H9 (cell line): ENCODE results near the gene CTXN3. TPM values are rescaled to one million over a fixed set of nuclear protein-coding genes. Genes with fewer than 3 reads are reported as not detected.

Experiments used
- DNase-seq: peaks from one replicate; pipeline ENCODE4 v3.0.0-alpha.2; 2017
- H2AFZ ChIP-seq: one replicate; pipeline ENCODE4 v1.6.1; 2013; ENCODE audit warnings: mild to moderate bottlenecking, low read length, control low read depth, moderate library complexity
- H2AK5ac ChIP-seq: 2 replicates; pipeline ENCODE4 v1.6.1; 2013; ENCODE audit warnings: low read length, control low read depth, mixed read lengths; ENCODE audit not compliant: insufficient read length
- H2BK120ac ChIP-seq: one replicate; pipeline ENCODE4 v1.6.1; 2013; ENCODE audit warnings: low read depth, mild to moderate bottlenecking, low read length, control low read depth, inconsistent platforms; ENCODE audit not compliant: poor library complexity, severe bottlenecking
- H2BK12ac ChIP-seq: 2 replicates; pipeline ENCODE4 v1.6.1; 2013; ENCODE audit warnings: low read length, control low read depth, mixed read lengths, low read depth; ENCODE audit not compliant: insufficient read length
- H2BK15ac ChIP-seq: 2 replicates; pipeline ENCODE4 v1.6.1; 2013; ENCODE audit warnings: low read depth, low read length, control low read depth
- H2BK20ac ChIP-seq: one replicate; pipeline ENCODE4 v1.6.1; 2013; ENCODE audit warnings: low read depth, mild to moderate bottlenecking, low read length, control low read depth, inconsistent platforms; ENCODE audit not compliant: poor library complexity, severe bottlenecking
- H2BK5ac ChIP-seq: 2 replicates; pipeline ENCODE4 v1.6.1; 2013; ENCODE audit warnings: low read length, control low read depth, mixed read lengths; ENCODE audit not compliant: insufficient read length
- H3K14ac ChIP-seq: 2 replicates; pipeline ENCODE4 v1.6.1; 2013; ENCODE audit warnings: low read length, control low read depth; ENCODE audit not compliant: insufficient read depth
- H3K18ac ChIP-seq: 2 replicates; pipeline ENCODE4 v1.6.1; 2013; ENCODE audit warnings: low read depth, mild to moderate bottlenecking, mixed read lengths, low read length, control low read depth; ENCODE audit not compliant: insufficient read length
- H3K23ac ChIP-seq: 2 replicates; pipeline ENCODE4 v1.6.1; 2013; ENCODE audit warnings: low read length, control low read depth, mixed read lengths, low read depth; ENCODE audit not compliant: insufficient read length
- H3K23me2 ChIP-seq: 2 replicates; pipeline ENCODE4 v1.6.1; 2013; ENCODE audit warnings: low read depth, mild to moderate bottlenecking, mixed read lengths, low read length, control low read depth; ENCODE audit not compliant: insufficient read length, poor library complexity, severe bottlenecking
- H3K27ac ChIP-seq: 2 replicates; pipeline ENCODE4 v1.5.1; 2013; ENCODE audit warnings: low read length, control low read depth, mixed read lengths, low read depth; ENCODE audit not compliant: insufficient read length
- H3K27me3 ChIP-seq: 2 replicates; pipeline ENCODE4 v1.6.1; 2013; ENCODE audit warnings: low read length, control low read depth, inconsistent platforms; ENCODE audit not compliant: insufficient read depth
- H3K4ac ChIP-seq: 2 replicates; pipeline ENCODE4 v1.6.1; 2013; ENCODE audit warnings: low read depth, mild to moderate bottlenecking, control low read depth, inconsistent platforms, low read length, moderate library complexity
- H3K4me1 ChIP-seq: 2 replicates; pipeline ENCODE4 v1.6.1; 2013; ENCODE audit warnings: low read length, control low read depth, inconsistent platforms; ENCODE audit not compliant: insufficient read depth
- H3K4me2 ChIP-seq: 2 replicates; pipeline ENCODE4 v1.6.1; 2013; ENCODE audit warnings: low read length, control low read depth, mixed read lengths; ENCODE audit not compliant: insufficient read length, insufficient read depth
- H3K56ac ChIP-seq: 2 replicates; pipeline ENCODE4 v1.6.1; 2013; ENCODE audit warnings: low read depth, mild to moderate bottlenecking, mixed read lengths, low read length, control low read depth; ENCODE audit not compliant: insufficient read length
- H3K79me1 ChIP-seq: 2 replicates; pipeline ENCODE4 v1.6.1; 2013; ENCODE audit warnings: low read depth, mild to moderate bottlenecking, moderate library complexity, low read length, control low read depth, inconsistent platforms; ENCODE audit not compliant: insufficient read depth, poor library complexity, severe bottlenecking
- H3K79me2 ChIP-seq: 2 replicates; pipeline ENCODE4 v1.6.1; 2013; ENCODE audit warnings: low read length, control low read depth, inconsistent platforms; ENCODE audit not compliant: insufficient read depth
- H3K9ac ChIP-seq: 2 replicates; pipeline ENCODE4 v1.6.1; 2013; ENCODE audit warnings: low read length, control low read depth, mixed read lengths; ENCODE audit not compliant: insufficient read length; ENCODE audit errors: extremely low read depth
- H3K9me3 ChIP-seq: one replicate; pipeline ENCODE4 v1.6.1; 2013; ENCODE audit warnings: low read depth, low read length, inconsistent platforms; ENCODE audit not compliant: control insufficient read depth
- H3T11ph ChIP-seq: one replicate; pipeline ENCODE4 v1.6.1; 2013; ENCODE audit warnings: mild to moderate bottlenecking, low read length, control low read depth, inconsistent platforms
- H4K20me1 ChIP-seq: one replicate; pipeline ENCODE4 v1.6.1; 2013; ENCODE audit not compliant: control insufficient read depth, insufficient read length, insufficient read depth
- H4K5ac ChIP-seq: 2 replicates; pipeline ENCODE4 v1.6.1; 2013; ENCODE audit warnings: low read depth, mild to moderate bottlenecking, mixed read lengths, low read length, control low read depth; ENCODE audit not compliant: insufficient read length
- H4K8ac ChIP-seq: replicated peaks from 2 replicates; pipeline ENCODE4 v1.6.1; 2013; ENCODE audit warnings: low read length, control low read depth, mixed read lengths, low read depth; ENCODE audit not compliant: insufficient read length
- H4K91ac ChIP-seq: 2 replicates; pipeline ENCODE4 v1.6.1; 2013; ENCODE audit warnings: low read depth, mild to moderate bottlenecking, moderate library complexity, mixed read lengths, low read length, control low read depth; ENCODE audit not compliant: insufficient read length
- H3K27ac Mint-ChIP-seq, 3 experiments: 2 replicates in 2 of 3; 3 replicates in 1 of 3; pipeline ENCODE4 v1.8.0; 2020 to 2021; ENCODE audit warnings: mixed read lengths in 3 of 3, mild to moderate bottlenecking in 1 of 3, moderate library complexity in 1 of 3
- H3K27me3 Mint-ChIP-seq: 2 replicates; pipeline ENCODE4 v1.8.0; 2021; ENCODE audit warnings: low read depth, mild to moderate bottlenecking, moderate library complexity, mixed read lengths
- H3K36me3 Mint-ChIP-seq, 3 experiments: 2 replicates in 2 of 3; 3 replicates in 1 of 3; pipeline ENCODE4 v1.8.0; 2020 to 2021; ENCODE audit warnings: low read depth in 3 of 3, mixed read lengths in 3 of 3; ENCODE audit not compliant: insufficient read depth in 1 of 3
- H3K4me1 Mint-ChIP-seq, 2 experiments: 2 replicates each; pipeline ENCODE4 v1.8.0; 2020; ENCODE audit warnings: mixed read lengths in 2 of 2
- H3K4me3 Mint-ChIP-seq, 2 experiments: 2 replicates in 1 of 2; 3 replicates in 1 of 2; pipeline ENCODE4 v1.8.0; 2020 to 2021; ENCODE audit warnings: mild to moderate bottlenecking in 2 of 2, mixed read lengths in 2 of 2, moderate library complexity in 1 of 2
- H3K9me3 Mint-ChIP-seq, 2 experiments: 2 replicates in 1 of 2; 3 replicates in 1 of 2; pipeline ENCODE4 v1.8.0; 2020; ENCODE audit warnings: mild to moderate bottlenecking in 2 of 2, mixed read lengths in 2 of 2, moderate library complexity in 1 of 2
- CTCF ChIP-seq: fragments of 200-600 bp; sonication (generic); conservative IDR thresholded peaks from 3 replicates; pipeline ENCODE4 v1.8.0; 2021; ENCODE audit warnings: antibody characterized with exemption, mild to moderate bottlenecking
- WGBS: extraction: QIAGEN DNeasy Blood & Tissue Kit; methylation state at CpG from one replicate; pipeline ENCODE4 v1.1.7; 2013; ENCODE audit warnings: missing lambda C conversion rate, low lambda C conversion rate, mixed read lengths; ENCODE audit not compliant: insufficient read length; ENCODE audit errors: extremely low coverage; 5-methylcytosine and 5-hydroxymethylcytosine counted together
- total RNA-seq: library from RNA; stranded (reverse); gene quantifications from 2 replicates; pipeline ENCODE4 v1.2.1, GENCODE V29; 2021

CTXN3 gene
- total RNA-seq, 1 experiment from 2014 or later, result not detected

DNA sequence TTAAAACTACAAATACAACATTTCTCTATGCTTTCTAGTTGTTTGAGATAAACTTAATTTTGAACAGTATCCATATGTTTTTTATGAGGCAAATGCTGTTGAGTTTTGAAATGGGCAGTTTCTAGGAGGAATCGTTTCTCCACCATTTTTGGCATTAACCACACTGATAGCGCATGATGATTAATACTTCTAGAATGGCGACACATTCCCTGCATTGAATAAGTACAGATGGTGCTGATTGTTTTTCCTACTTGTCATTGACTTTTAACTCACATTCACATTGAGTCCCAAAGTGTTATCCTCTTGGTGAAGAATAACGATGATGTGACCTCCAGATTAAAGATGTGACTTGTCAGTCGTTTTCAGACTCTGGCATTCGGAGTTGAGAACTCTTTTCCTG, 47.8 kb downstream of the CTXN3 start:
- H2AK5ac ChIP-seq, result no peak overlapping the region
- H3K9me3 ChIP-seq, result no peaks in the 10 kb centered on the region
- H2BK20ac ChIP-seq, result no peak overlapping the region
- no peak overlapping the region for H2BK15ac ChIP-seq
- no peaks in the 10 kb centered on the region for H3K79me1 ChIP-seq
- H3K27ac ChIP-seq, result no peak overlapping the region
- no peak overlapping the region for H3K14ac ChIP-seq
- no peaks in the 10 kb centered on the region for H3K4me1 ChIP-seq
- H4K91ac ChIP-seq, result no peak overlapping the region
- H3K4ac ChIP-seq, result no peak overlapping the region
- no peak overlapping the region for H2BK5ac ChIP-seq
- H2BK120ac ChIP-seq, result no peak overlapping the region
- peaks cover 0 to 3% of the 10 kb centered on the region in 2 experiments; a peak in 2 of 4 replicates for H3K4me1 Mint-ChIP-seq
- no peaks in the 10 kb centered on the region for H3K9me3 Mint-ChIP-seq
- no peak for DNase-seq
- H3K27ac Mint-ChIP-seq, result no peak overlapping the region
- H3K4me2 ChIP-seq, result no peak overlapping the region
- H3K27me3 Mint-ChIP-seq, result no peaks in the 10 kb centered on the region
- H3K18ac ChIP-seq, result no peak overlapping the region
- H3K36me3 Mint-ChIP-seq, result no peaks in the 10 kb centered on the region
- no peak overlapping the region for H2BK12ac ChIP-seq
- H4K5ac ChIP-seq, result no peak overlapping the region
- H4K8ac ChIP-seq, result no peak overlapping the region
- H3K79me2 ChIP-seq, result no peaks in the 10 kb centered on the region
- H3K56ac ChIP-seq, result no peak overlapping the region
- H3K27me3 ChIP-seq, result no peaks in the 10 kb centered on the region
- H4K20me1 ChIP-seq, result no peaks in the 10 kb centered on the region
- no peak overlapping the region for H3K9ac ChIP-seq
- no CpG with 5 or more reads among the region's 6 CpGs for WGBS
- H2AFZ ChIP-seq, result no peak overlapping the region
- H3K23me2 ChIP-seq, result no peaks in the 10 kb centered on the region
- H3T11ph ChIP-seq, result no peak overlapping the region
- no peak overlapping the region for H3K4me3 Mint-ChIP-seq
- H3K23ac ChIP-seq, result no peak overlapping the region
- TF ChIP-seq CTCF, result no peak
